HUDEP-2 (cell line): Measurements from ENCODE around the gene SLC66A1.
"Not testable (repeated sequence)": the region's sequence is repeated elsewhere in the genome, so short reads cannot be mapped to it uniquely, and the experiment has no call there.

ENCODE experiments used
- DNase-seq, 76 experiments: peaks; one replicate each; lab custom pipeline; 2025; ENCODE audit not compliant: unreplicated experiment in 76 of 76; lab: John Stamatoyannopoulos, UW

SLC66A1 gene

GRCh38 chr1:19311931-19312781 lies at the start of gene SLC66A1, which contains the start of gene AKR7A2:
SLC66A1 (plus strand) TSS chr1:19312326; CDS start chr1:19317678, 5,352 bp downstream.
AKR7A2 (minus strand) TSS chr1:19312144; CDS start chr1:19312124, 20 bp downstream.
- peak in 73 of 76 experiments; percentile 22 to 95 (median 83) for DNase-seq

DNA sequence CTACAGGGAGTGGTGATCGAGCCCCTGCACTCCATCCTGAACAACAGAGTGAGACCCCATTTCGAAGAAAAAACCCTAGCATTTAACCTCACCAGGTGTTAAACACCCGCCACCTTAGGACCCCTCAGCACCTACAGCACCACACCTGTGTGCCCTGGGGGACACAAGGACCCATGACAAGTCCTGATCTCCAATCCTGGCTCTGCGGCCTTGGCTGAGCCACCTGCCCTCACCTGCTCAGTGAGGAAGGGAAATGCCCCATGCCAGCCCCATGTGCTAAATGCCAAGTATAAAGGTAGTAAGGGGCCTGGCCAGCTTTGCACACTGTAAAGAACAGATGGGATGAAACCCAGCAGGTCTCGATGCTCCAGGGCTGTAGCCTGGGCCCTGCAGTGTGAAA lies 49.4 kb upstream of the SLC66A1 start:
- DNase-seq: no peak

- DNase-seq: no peak
These were observed 43.7 kb upstream of the SLC66A1 start for GRCh38 chr1:19268445-19268844.

DNA sequence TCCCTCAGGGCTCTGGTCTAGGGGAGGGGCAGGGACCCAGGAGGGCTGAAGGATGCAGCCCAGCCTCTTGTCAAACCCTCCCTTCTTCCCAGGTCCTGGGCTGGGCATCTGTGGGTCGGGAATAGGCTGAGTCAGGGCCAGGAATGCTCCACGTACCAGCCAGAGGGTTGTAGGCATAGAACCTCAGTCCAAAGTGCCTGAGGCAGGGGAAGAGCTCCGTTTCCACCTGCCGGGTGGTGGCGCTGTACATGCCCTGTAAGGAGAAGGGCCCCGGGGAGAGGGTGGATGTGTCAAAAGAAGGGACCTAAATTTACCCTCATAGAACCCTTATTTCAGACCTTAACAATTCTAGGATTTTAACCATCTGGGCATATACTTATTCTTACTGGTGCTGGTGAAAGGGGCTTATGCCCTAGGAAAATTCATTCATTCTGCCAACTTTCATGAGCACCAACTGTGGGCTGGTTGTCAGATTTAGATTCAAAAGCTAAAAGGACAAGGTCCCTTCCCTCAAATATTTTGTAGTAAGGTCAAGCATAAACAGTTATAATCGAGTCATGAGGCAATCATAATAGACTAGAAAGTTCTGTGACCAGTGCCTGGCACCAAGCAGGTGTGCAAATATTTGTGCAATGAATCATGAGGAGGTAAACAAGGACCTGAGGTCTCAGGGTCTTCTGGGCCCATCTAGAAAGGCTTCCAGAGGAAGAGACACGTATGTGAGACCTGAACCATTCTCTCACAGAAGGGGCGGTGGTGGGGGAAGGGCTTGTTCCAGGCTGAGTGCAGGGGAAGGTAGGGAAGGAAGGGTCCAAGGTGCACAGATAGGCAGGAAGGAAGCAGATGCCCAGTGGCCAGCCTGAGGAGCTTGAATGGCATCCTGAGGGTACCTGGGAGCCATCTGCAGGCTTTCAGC lies 42.4 kb upstream of the SLC66A1 start:
- DNase-seq: not testable (repeated sequence)

DNA sequence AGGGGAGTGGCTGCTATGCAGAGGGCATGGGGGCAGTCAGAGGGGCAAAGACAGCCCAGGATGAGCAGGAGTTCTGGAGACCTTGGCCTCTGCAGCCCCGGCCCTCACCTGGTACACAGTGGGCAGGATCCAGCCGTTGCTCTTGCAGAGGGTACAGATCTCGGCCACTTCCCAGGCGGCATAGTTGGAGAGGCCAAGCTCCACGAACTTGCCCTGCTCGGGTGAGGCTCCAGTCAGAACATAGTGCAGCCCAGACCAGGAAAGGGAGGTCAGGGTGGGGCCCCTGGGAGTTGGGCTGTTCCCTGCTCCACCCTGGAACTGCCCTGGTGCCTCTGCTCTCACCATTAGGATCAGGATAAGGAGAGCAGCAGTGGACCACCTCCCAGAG lies 41.8 kb upstream of the SLC66A1 start:
- DNase-seq: not testable (repeated sequence)

- no peak for DNase-seq
These were observed 40.1 kb upstream of the SLC66A1 start for GRCh38 chr1:19272064-19272463.

DNA sequence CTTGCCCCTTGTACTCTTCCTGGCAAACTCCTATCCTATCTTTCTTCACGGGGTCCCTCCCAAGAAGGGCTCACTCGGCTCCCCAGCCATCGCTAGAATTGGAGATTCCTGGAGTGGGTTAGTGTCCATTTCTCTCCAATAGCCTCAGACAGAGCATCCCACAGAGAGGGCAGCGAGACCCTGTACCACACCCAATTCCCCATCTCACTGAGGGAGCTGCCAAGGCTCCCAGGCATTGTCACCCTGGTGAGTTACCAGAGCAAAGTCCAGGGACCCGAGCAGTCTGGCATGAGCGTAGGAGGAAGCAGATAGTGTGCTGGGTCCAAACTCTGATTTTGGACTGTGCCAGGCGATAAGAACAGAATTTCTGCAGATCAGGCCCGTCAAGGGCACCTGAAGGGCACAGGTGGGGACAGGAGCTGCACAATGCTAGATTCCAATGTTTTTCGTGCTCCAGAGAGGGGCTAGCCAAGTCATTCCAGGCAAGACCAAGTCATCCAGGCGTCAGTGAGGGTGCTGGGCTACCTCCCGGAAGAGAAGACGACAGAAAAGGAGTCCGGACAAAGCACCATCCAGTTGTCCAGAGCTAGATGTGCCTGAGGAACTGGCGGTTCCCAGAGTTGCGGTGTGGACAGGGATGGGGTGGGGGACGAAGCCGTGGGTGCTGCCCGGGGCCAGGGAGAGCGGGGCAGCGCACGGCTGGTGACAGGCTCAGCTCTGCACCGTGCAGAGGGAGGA lies 38.9 kb upstream of the SLC66A1 start:
- DNase-seq: no peak

- DNase-seq: peak in 10 of 76 experiments; percentile 1 to 31 (median 16)
These were observed 38.1 kb upstream of the SLC66A1 start for GRCh38 chr1:19273844-19274531.

DNA sequence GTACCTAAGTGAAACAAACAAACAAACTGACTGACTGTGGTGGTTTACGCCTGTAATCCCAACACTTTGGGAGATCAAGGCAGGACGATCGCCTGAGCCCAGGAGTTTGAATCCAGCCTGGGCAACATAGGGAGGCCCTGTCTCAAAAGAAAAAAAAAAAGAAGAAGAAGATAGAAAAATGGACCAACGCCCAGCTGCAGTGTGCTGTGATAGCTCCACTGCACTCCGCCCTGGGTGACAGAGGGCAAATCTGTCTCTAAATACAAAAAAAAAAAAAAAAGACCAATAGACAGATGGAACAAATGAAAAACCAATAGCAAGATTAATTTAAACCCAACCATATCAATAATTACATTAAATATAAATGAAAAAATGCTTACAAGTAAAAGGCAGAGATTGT lies 37.5 kb upstream of the SLC66A1 start:
- DNase-seq: peak in 29 of 76 experiments; percentile 5 to 42 (median 19)

- no peak for DNase-seq
These were observed 28.2 kb upstream of the SLC66A1 start for GRCh38 chr1:19283891-19284290.

DNA sequence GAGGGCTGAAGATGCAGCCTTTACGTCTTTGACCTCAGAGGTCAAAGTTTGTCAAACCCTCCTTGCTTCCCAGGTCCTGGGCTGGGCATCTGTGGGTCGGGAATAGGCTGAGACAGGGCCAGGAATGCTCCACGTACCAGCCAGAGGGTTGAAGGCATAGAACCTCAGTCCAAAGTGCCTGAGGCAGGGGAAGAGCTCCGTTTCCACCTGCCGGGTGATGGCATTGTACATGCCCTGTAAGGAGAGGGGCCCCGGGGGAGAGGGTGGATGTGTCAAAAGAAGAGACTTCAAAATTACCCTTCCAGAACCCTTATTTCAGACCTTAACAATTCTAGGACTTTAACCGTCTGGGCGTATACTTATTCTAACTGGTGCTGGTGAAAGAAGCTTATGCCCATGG lies 27.2 kb upstream of the SLC66A1 start:
- DNase-seq: no peak

- DNase-seq: not testable (repeated sequence)
These were observed 26.8 kb upstream of the SLC66A1 start for GRCh38 chr1:19285366-19285765.

GRCh38 chr1:19285807-19286206 lies 26.3 kb upstream of the SLC66A1 start:
- DNase-seq: not testable (repeated sequence)

GRCh38 chr1:19287436-19288185 lies 24.5 kb upstream of the SLC66A1 start:
- DNase-seq: no peak

DNA sequence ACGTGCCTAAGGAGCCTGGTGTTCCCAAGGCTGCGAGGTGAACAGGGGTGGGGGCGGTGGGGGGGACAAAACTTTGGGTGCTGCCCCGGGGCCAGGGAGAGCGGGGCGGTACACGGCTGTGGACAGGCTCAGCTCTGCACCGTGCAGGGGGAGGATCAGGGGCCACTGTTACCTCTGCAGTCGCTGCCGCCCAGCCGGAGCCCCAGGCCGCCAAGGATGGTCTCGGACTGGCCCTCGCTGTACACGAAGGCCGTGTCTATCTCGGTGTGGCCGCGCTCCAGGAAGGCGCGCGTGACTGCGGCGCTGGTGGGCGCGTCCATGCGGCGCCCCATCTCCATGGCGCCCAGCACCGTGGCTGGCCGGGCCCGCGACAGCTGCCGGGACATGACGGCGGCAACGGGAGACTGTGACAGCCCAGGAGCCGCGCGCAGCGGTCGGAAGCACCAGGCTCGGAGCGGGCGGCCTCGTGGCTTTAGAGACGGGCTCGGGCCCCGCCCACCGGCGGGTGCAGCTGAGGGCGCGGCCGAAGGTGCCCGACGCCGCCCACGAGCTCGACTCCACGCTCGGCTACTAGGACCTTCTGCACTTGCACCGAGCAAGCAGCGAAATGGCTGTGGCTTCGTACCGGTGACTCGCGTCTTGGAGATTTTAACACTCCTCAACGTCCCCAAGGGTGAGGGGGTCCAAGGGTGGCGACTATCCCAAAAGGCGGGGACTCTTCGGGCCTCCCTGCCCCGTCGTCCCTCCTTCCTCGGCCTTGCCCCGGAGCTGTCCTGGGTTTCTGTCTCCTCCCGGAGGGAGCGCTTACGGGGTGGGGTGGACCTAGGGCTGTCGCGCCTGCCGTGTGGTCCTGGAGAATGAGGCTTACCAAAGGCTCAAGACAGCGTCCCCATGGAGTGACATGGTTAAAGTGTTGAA lies 23.5 kb upstream of the SLC66A1 start, which contains the start of gene AKR7A3:
AKR7A3 (minus strand) TSS at position 447 of the 918 bp plus-strand sequence; CDS start at position 386, 61 bp downstream.
- peak in 57 of 76 experiments; percentile 7 to 70 (median 43) for DNase-seq

GRCh38 chr1:19289244-19289643 lies 22.9 kb upstream of the SLC66A1 start:
- DNase-seq: peak in 12 of 76 experiments; percentile 3 to 34 (median 12)

GRCh38 chr1:19294638-19295037 lies 17.5 kb upstream of the SLC66A1 start:
- DNase-seq: no peak

DNA sequence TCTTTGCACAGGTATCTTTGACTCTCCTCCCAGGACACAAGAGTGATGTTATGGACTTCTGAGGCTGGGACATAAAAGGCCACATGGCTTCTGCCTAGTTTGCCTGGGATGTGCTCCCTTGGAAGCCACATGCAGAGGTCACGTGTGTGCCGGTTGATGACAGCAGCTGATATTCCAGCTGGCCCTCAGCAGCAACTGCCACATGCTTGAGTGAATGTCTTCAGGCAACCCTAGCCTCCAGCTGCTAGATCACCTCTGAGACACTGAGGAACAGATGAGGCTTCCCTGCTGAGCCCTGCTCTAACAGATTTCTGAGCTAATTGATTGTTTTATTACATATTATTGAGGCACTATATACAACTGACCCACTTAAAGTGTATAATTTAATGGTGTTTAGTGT lies 11.9 kb upstream of the SLC66A1 start:
- no peak for DNase-seq
